HepG2 (cell line): ENCODE data around the gene CNTN5. TPM values are rescaled to one million over a fixed set of nuclear protein-coding genes. Genes with fewer than 3 reads are reported as not detected.

Experiments used
- FOXO4 ChIP-seq: sonication (generic); formaldehyde crosslinking; conservative IDR thresholded peaks from 2 replicates; pipeline ENCODE4 v1.8.1; 2023; ENCODE audit warnings: missing genetic modification reagents
- HMG20B ChIP-seq: conservative IDR thresholded peaks from 2 replicates; pipeline ENCODE4 v1.6.1; 2016; ENCODE audit warnings: missing genetic modification reagents, missing compliant biosample characterization
- MAF1 ChIP-seq: sonication (generic); formaldehyde crosslinking; IDR thresholded peaks from 2 replicates; pipeline ENCODE4 v1.5.0; 2020; ENCODE audit warnings: missing genetic modification reagents, borderline replicate concordance
- TRAFD1 ChIP-seq: sonication (generic); formaldehyde crosslinking; IDR thresholded peaks from 2 replicates; pipeline ENCODE4 v1.5.1; 2020; ENCODE audit warnings: missing genetic modification reagents, mild to moderate bottlenecking, borderline replicate concordance
- ZBTB10 ChIP-seq: sonication (generic); formaldehyde crosslinking; IDR thresholded peaks from 2 replicates; pipeline ENCODE4 v1.4.0; 2020; ENCODE audit warnings: missing genetic modification reagents, borderline replicate concordance
- ZNF256 ChIP-seq: sonication (generic); formaldehyde crosslinking; conservative IDR thresholded peaks from 2 replicates; pipeline ENCODE4 v1.4.0; 2020; ENCODE audit warnings: missing genetic modification reagents
- ZNF503 ChIP-seq: sonication (generic); formaldehyde crosslinking; IDR thresholded peaks from 2 replicates; pipeline ENCODE4 v1.4.0; 2020; ENCODE audit warnings: missing genetic modification reagents
- polyA plus RNA-seq, 8 experiments: library from polyadenylated mRNA; depleted of rRNA in 3 of 8; stranded (reverse) in 7 of 8; unstranded in 1 of 8; fragments of >200 nt; fragmentation: Illumina TruSeq in 4 of 8; extraction: Trizol in 4 of 8; gene quantifications; 2 replicates each; pipeline versions ENCODE4 v1.2.1 to v1.2.3, GENCODE V29; 2011 to 2016; ENCODE audit warnings: low read depth in 4 of 8, missing spikeins in 1 of 8, mixed read lengths in 1 of 8; ENCODE audit not compliant: insufficient read depth in 1 of 8
- total RNA-seq, 5 experiments: library from RNA; depleted of rRNA; stranded (reverse); fragments of >200 nt; fragmentation: Illumina TruSeq; extraction: Trizol; gene quantifications; 2 replicates each; pipeline ENCODE4 v1.2.3, GENCODE V29; 2016; ENCODE audit warnings: low read depth in 1 of 5

Gene CNTN5
- total and polyA plus RNA-seq, 2 of the 13 experiments (the other 11 are each of a cell fraction or from before 2014, with no cell fraction given), result not detected

- TF ChIP-seq ZBTB10 (CRISPR knock-in tag) (no peak), MAF1 (CRISPR knock-in tag) (no peak), HMG20B (CRISPR knock-in tag) (no peak), TRAFD1 (CRISPR knock-in tag) (no peak), ZNF503 (CRISPR knock-in tag) (no peak), ZNF256 (CRISPR knock-in tag) (no peak), FOXO4 (no peak)
These were observed 219.7 kb downstream of the CNTN5 start (continued) for GRCh38 chr11:99240192-99241030.
